Measurements from ENCODE around the gene GPR78.

Gene GPR78

GRCh38 chr4:8587469-8588195, 7.4 kb downstream of the GPR78 start:
- TF ChIP-seq CTCF (IDR thresholded peaks at IDR 0.05; ENCODE audit: insufficient read depth, missing control alignments) = no peak
- no peak for FAIRE-seq
- no peak for DNase-seq (ENCODE audit: insufficient read length, low spot score)

DNA sequence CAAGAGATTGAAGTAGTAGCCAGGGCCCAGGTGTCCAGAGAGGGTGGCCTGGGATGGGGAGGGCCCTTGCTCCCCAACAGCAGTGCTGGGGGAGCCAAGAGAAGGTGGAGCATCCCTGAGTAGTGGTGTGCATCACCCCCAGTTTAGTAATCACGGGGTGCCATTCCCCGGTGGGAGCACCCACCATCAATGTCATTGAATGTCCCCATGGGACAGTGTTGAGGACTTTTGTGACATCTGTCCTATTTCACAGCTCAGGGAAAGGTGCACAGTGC, 7.9 kb downstream of the GPR78 start:
- DNase-seq (ENCODE audit: insufficient read length, low spot score) (no peak), FAIRE-seq (no peak)
- no peak for TF ChIP-seq CTCF (IDR thresholded peaks at IDR 0.05; ENCODE audit: insufficient read depth, missing control alignments)

GRCh38 chr4:8589336-8589735, 9.1 kb downstream of the GPR78 start:
- FAIRE-seq (no peak), DNase-seq (ENCODE audit: insufficient read length, low spot score) (no peak)
- no peak for TF ChIP-seq CTCF (IDR thresholded peaks at IDR 0.05; ENCODE audit: insufficient read depth, missing control alignments)

GRCh38 chr4:8589823-8590545, 9.8 kb downstream of the GPR78 start:
- FAIRE-seq = no peak
- no peak for TF ChIP-seq CTCF (IDR thresholded peaks at IDR 0.05; ENCODE audit: insufficient read depth, missing control alignments)
- DNase-seq (ENCODE audit: insufficient read length, low spot score) = no peak

DNA sequence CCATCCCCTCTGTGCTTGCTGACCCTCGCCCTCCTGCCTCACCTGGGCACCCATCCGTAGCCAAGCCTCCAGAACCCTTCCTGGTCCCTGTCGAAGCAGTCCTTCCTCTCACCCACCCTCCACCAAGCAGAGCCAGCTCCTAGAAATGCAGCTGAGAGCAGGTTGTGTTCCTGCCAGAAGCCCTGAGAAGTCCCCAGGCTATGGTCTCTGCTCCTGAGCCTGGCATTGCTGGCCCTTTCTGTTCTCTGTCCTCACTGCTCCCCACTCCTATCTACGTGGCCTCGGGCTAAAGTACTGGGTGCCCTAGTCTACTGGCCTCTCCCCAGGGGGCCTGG, 10.3 kb downstream of the GPR78 start:
- no peak for FAIRE-seq
- no peak for DNase-seq (ENCODE audit: insufficient read length, low spot score)

DNA sequence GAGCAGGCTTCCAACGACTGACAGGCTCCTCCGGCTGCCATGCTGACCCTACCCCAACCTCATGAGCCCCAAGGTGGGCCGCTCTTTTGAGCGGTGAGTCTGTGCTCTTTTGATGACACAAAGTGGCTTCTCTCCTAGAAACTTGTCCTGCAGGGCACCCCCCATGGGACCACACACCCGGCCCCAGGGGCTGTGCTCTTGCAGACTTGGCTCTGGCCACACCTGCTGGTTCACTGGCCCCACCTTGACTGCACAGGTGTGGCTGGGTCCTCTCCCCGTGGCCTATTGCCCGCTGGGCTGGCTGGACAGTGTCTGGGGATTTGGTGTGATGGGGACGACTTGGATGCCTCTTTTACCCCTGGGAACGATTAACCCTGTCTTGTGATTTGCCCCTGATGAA, 10.9 kb downstream of the GPR78 start:
- FAIRE-seq (no peak), DNase-seq (ENCODE audit: insufficient read length, low spot score) (no peak)
- no peak for TF ChIP-seq CTCF (IDR thresholded peaks at IDR 0.05; ENCODE audit: insufficient read depth, missing control alignments)

More for the DNA sequence above, 10.3 kb downstream of the GPR78 start:
- no peak for TF ChIP-seq CTCF (IDR thresholded peaks at IDR 0.05; ENCODE audit: insufficient read depth, missing control alignments)

- no peak for TF ChIP-seq CTCF (IDR thresholded peaks at IDR 0.05; ENCODE audit: insufficient read depth, missing control alignments)
- DNase-seq (ENCODE audit: insufficient read length, low spot score) (no peak), FAIRE-seq (no peak)
Observed at GRCh38 chr4:8591626-8592365, 11.6 kb downstream of the GPR78 start.
